GM12864 (cell line): Measurements from ENCODE around the gene SYT7.

Experiments used
- DNase-seq: peaks from one replicate; pipeline ENCODE4 v3.0.0-alpha.2; 2011; ENCODE audit warnings: low read depth
- H3K4me3 ChIP-seq: 2 replicates; pipeline ENCODE4 v1.5.1; 2011; ENCODE audit warnings: mild to moderate bottlenecking, low read depth, low read length, control low read depth
- TF ChIP-seq, protein P1 (sequence below): IDR thresholded peaks from 2 replicates; pipeline ENCODE4 v1.5.1; 2011; ENCODE audit warnings: low read depth, mild to moderate bottlenecking, moderate library complexity, low read length, control low read depth, inconsistent platforms; ENCODE audit errors: missing control alignments

The SYT7 gene

GRCh38 chr11:61494381-61494961, 86.4 kb downstream of the SYT7 start:
- DNase-seq, result no peak
- TF ChIP-seq, protein P1, sequence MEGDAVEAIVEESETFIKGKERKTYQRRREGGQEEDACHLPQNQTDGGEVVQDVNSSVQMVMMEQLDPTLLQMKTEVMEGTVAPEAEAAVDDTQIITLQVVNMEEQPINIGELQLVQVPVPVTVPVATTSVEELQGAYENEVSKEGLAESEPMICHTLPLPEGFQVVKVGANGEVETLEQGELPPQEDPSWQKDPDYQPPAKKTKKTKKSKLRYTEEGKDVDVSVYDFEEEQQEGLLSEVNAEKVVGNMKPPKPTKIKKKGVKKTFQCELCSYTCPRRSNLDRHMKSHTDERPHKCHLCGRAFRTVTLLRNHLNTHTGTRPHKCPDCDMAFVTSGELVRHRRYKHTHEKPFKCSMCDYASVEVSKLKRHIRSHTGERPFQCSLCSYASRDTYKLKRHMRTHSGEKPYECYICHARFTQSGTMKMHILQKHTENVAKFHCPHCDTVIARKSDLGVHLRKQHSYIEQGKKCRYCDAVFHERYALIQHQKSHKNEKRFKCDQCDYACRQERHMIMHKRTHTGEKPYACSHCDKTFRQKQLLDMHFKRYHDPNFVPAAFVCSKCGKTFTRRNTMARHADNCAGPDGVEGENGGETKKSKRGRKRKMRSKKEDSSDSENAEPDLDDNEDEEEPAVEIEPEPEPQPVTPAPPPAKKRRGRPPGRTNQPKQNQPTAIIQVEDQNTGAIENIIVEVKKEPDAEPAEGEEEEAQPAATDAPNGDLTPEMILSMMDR, result no peak
- no peak overlapping the region for H3K4me3 ChIP-seq

DNA sequence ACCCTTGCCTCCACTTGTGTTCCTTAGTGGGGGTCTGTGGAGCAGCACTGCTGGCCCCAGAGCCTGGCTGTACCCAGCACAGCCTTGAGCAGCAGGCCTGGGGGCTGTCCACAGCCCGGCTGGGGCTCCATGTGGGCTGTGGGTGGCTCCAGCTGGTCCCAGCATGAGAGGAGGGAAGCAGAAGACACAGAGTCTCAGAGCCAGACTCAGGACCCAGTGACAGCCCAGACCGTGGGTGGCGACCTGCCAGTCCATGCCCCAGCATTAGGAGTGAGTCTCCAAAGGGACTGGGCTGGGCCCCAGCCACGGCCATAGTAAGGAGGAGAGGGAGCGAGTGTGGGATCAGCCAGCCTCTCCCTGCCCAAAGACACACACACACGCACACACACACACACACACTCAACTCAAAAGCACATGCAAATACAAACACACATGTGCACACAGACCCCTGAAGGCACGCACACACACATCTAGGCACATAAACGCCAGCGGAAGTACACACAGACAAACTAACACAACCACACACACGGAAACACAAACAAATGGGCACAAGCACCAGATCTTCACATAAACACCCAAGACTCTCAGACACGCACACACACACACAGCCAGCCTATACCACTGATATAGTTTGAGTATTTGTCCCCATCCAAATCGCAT, 89.0 kb downstream of the SYT7 start:
- no peak for DNase-seq
- TF ChIP-seq, protein P1, result no peak
- no peak overlapping the region for H3K4me3 ChIP-seq

- no peak for DNase-seq
- no peak overlapping the region for H3K4me3 ChIP-seq
- TF ChIP-seq, protein P1, result no peak
Measured at GRCh38 chr11:61489833-61490721, 90.8 kb downstream of the SYT7 start.

DNA sequence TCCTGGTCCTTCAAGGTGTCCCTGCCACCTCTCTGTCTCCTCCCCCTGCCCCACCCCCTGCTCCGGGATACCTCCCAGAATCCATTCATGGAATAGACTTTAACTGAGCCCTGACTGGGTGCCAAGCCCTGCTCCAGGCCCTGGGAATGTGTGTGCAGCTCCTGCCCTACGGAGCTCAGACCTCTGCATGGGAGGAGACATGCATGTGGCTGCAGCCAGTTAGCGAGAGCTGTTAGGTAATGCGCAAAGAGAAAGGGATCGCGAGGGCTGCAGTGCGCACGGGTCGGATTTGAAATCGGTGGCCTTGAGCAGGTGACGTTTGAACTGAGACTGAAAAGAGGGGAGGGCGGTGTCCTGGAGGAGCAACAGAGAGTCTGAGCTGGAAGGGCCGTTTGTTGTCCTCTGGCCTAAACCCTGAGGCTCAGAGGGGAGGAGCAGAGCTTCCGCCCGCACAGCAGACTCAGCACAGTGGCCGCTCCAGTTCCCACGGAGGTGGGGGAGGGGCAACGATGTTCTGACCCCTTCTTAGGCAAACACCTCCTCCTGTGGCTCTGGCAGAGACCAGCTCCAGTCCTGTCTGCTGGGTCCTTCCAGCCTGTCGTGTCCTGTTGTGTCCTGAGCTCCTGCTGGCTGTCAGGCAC, 92.1 kb downstream of the SYT7 start:
- H3K4me3 ChIP-seq, result no peak overlapping the region
- TF ChIP-seq, protein P1, result no peak
- DNase-seq, result no peak

DNA sequence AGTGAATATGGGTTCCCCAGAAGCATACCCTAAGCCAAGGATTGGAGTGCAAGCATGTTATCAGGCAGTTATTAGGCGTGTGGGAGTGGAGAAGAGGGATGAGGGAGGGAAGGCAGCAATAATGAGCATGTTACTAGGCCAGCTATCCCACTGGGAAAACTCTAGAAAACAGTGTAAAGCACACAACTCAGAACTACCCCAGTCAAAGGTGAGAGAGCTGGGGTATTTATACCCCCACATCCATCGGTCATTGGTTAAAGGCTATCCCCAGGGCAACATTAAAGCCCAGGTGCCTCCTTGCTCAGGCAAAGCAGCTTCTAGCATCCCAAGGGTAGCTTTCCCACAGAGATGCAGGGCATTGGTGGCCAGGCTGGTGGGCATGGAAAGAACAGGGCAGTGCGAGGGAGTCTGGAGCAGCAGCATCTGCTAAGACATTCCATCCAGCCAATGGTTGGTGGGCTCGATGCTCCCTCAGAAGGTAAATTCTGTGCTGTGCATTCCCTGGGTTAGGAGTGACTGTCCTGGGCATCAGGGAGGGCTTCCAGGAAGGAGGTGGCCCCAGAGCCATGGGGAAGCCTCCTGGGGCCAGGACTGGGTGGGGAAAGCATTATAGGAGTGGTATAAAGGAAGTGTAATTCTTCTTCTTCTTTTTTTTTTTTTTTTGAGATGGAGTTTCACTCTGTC, 93.4 kb downstream of the SYT7 start:
- no peak overlapping the region for H3K4me3 ChIP-seq
- TF ChIP-seq, protein P1, result no peak
- no peak for DNase-seq

DNA sequence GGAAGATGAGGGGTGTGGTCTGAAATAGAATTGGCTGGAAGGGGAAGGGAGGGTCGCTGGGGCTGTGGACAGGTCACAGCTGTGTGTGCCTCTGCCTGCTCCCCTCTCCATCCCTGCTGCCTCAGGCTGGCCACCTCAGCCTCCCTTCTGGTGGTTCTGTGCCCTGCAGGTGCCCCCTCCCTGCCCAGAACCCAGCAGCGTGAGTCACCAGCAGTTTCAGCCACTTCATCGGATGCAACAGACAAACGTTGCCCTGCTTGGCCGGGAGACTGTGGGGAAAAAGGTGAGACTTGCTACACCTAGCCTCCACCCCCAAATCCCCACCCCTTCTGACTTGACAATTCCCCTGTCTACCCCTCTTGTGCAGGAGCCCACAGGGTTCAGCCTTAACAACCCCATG, 94.1 kb downstream of the SYT7 start:
- H3K4me3 ChIP-seq, result no peak overlapping the region
- TF ChIP-seq, protein P1, result no peak
- DNase-seq, result no peak
